ENCODE measurements around the gene TMEM273.

- TF ChIP-seq CTCF (IDR thresholded peaks at IDR 0.05) (no peak), POLR2A (IDR thresholded peaks at IDR 0.05) (no peak)
Measured at GRCh38 chr10:49160814-49161213, 27.4 kb downstream of the TMEM273 start.
